GM12873 (cell line): ENCODE measurements around the gene ATP2B3.

Experiments used
- CTCF ChIP-seq: IDR thresholded peaks from 2 replicates; pipeline ENCODE4 v1.5.1; 2012; ENCODE audit warnings: low read depth, mild to moderate bottlenecking, moderate library complexity, low read length, control low read depth; ENCODE audit not compliant: insufficient read depth; ENCODE audit errors: missing control alignments

The ATP2B3 gene

GRCh38 chrX:153517423-153517822, at the start of gene ATP2B3:
ATP2B3 (plus strand) TSS chrX:153517642; CDS start chrX:153536248, 18,606 bp downstream.
- no peak for TF ChIP-seq CTCF

- no peak for TF ChIP-seq CTCF
These were observed 49.3 kb upstream of the ATP2B3 start for GRCh38 chrX:153468008-153468580.

GRCh38 chrX:153469811-153470410, 47.5 kb upstream of the ATP2B3 start:
- no peak for TF ChIP-seq CTCF

GRCh38 chrX:153470411-153471363, 46.8 kb upstream of the ATP2B3 start, which contains the start of gene HAUS7:
HAUS7 (minus strand) TSS chrX:153470576; CDS start chrX:153470557, 19 bp downstream.
- TF ChIP-seq CTCF: peak; percentile 74

GRCh38 chrX:153471663-153472280, 45.7 kb upstream of the ATP2B3 start:
- TF ChIP-seq CTCF: no peak

GRCh38 chrX:153473126-153473525, 44.3 kb upstream of the ATP2B3 start:
- TF ChIP-seq CTCF: no peak
